HG02938 (cell line): ENCODE measurements around the gene TDRD9.
"Not testable (repeated sequence)": the region's sequence is repeated elsewhere in the genome, so short reads cannot be mapped to it uniquely, and the experiment has no call there.

Experiments used
- ATAC-seq: cut with Tn5 transposase; IDR thresholded peaks from one replicate; pipeline ENCODE4 v1.9.1; 2021; ENCODE audit warnings: mild to moderate bottlenecking, moderate library complexity; ENCODE audit not compliant: unreplicated experiment

The TDRD9 gene

DNA sequence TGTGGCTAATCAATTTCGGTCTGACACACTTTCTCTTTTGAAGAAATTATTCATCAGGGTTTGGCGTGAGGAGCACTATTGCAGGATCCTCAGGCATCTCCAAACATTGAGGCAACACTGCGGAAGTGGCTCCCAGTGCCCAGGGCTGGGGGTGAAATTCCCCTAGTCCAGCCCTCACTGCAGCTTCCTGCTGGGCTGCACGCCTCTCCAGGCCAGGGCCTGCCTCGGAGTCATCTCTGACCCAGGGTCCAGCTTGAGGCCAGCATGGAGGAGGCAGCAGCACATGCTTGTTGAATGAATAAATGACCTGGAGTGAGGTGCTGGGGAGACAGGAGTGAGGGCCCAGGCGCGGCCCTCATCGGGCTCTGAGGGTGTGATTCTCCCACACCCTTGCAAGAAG, 36.0 kb upstream of the TDRD9 start:
- no peak for ATAC-seq

DNA sequence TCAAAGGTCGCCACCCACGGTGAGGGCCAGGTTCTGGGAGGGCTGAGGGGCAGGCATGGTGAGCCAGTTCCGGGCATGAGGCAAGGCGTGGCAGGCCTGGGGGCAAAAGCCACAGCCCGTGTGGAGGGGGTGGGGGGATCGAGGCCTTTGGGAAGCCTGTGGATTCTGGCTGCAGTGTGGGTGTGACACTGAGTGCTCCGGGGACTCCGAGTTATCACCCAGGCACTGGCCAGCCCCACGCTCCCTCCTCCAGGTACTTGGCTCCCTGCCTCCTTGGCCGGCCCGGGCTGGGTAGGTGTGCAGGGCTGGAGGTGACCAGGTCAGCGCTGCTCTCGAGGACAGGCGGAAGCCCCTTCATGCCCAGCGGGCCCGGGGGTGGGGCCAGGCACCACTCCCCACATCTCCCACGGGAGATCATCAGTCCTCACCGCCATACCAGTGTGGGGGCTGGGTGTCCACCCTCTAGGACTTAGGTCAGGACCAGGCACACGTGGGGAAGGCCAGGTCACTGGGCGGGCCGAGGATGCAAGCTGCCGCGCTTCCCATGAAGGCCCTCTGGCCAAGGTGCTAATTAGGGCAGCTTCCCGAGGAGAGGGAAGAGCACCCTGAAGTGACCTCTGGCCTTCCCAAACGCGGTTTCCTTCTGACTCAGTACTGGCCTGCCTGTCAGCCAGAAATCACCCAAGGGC, 34.1 kb upstream of the TDRD9 start:
- ATAC-seq = no peak

DNA sequence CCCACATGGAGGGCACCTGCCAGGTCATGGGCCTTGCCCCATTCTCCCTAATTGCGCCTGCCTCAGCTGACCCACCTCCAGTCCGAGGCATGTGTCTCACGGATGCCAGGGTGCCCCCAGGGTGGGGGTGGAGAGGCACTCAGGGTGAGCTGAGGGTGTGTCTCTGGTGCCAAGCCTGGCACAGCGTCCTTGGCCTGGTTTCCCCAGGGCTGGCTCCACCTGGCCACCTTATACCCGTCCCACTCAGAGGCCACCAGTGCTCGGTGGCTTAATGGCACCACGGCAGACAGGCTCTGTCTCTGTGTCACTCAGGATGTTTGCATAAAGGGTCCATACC, 33.6 kb upstream of the TDRD9 start:
- ATAC-seq = no peak

DNA sequence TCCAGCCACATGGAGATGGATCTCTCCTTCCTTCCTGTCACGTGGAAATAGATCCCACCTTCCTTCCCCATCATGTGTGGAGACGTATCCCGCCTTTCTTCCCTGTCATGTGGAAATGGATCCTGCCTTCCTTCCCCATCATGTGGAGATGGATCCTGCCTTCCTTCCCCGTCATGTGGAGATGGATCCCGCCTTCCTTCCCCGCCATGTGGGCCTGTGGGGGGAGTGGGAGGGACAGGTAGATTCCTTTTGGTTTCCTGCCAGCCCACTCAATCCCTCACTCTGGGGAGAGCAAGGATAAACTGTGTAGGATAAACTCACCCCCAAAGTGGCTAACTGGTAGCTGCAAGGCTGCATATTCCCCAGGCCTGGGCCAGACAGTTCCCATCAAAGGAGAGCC, 31.7 kb upstream of the TDRD9 start:
- no peak for ATAC-seq

DNA sequence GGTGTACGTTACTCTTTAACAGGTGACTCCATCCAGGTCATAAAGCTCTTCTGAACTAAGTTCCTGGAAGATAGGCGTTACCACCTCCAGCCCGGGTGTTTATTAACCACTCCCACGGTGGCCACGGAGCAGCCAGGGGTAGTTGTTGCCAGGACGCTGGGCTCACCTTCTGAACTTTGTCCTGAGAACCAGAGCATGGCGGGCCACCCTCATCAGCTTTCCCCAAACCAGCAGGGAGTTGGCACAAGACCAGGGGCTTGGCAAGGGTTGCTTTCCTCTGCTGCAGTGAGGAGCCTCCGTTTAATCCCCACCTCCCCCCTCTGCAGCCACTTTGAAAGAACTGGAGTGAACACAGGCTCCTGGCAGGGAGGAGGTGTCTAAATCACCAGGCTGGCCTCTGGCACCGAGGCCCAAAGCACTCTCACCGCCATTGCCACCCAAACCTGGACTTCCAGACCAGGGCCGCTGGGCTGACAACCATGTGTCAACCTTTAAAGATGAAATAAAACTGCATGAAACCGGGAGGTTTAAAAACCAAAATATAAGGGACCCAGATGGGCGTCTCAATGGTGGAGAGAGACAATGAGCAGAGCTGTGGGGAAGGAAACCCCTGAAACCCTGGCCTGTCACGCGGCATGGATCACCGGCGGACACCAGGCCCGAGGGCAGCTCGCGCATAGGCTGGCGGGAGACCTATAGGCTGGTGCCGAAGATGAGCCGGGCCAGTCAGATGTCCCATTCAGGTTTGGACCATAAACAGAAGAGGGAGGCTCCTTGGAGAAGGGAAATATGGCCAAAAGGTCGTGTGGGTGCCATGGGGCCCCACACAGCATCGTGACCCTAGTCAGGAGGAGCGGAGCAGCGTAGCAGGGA, 30.9 kb upstream of the TDRD9 start:
- ATAC-seq = no peak

DNA sequence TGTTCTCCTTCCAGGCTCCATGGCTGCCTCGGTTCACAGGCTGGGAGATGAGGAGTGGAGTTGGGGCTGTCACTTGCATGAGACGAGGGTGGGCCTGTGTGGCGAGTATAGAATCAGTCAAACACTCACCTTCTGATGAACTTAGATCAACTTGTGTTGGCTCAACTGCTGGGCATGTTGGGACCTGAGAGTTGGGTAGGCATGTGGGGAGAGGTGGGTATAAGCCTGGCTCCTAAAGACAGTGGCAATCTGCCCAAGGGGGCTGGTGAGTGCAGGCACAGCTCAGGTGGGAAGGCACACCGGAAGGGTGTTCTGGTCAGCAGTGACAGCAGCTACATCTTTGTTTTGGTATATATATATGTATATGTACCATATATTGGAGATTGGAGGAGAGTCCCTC, 30.1 kb upstream of the TDRD9 start:
- ATAC-seq = no peak

DNA sequence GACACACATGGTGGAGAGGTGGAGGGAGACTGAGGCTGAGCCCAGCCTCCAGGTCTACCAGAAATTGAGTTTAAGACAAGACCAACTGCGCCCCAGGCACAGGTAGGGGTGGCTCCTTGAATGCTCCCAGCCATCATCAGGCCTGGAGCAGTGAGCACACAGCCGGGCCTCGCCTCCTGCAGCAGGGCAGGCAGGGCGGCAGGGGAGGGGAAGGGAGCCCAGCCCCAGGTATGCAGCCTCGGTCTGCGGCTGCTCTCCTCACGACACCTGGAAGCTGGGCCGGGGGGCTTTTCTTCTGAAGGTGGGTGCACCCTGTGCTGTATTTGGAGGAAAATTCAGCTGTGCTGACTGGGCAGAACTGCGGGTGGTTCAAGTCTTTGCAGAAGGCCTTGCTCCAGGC, 29.5 kb upstream of the TDRD9 start:
- ATAC-seq = no peak

DNA sequence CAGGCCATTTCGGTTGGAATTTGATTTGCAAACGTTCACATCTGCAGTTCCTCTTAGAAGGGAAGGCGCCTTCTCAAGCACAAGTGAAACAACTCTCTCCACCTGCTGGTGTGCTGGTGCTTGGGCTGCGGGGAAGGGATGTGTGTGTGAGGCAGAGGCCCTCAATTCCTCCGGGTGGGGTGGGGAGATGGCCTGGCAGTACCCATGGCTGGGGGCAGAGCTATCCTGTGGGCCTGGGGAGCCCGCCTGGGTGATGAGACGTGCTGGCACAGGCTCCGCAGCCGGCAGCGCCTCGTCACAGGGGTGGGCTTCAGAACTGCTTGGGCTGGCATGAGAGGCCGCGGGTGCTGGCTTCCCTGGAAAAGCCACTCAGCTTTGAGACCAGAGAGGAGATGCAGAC, 28.9 kb upstream of the TDRD9 start:
- ATAC-seq = no peak

DNA sequence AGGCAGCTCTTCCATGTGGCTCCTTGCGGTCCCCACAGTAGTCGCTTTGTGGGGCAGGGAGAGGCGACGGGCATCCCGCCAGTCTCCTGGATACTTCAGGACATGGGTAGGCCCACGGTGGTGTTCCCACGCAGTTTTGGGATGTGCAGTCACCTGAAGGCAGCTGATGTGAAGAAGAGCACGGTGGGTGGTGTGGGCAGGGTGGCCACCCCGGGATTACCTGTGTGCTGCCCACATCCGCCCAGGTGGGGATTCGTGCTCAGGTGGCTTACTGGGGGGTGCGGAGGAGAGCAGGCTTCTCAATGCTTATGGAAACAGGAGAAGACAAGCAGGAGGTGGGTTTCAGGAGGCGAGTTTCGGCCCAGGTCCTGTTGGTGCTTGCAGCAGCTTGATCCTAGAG, 28.4 kb upstream of the TDRD9 start:
- ATAC-seq = no peak

DNA sequence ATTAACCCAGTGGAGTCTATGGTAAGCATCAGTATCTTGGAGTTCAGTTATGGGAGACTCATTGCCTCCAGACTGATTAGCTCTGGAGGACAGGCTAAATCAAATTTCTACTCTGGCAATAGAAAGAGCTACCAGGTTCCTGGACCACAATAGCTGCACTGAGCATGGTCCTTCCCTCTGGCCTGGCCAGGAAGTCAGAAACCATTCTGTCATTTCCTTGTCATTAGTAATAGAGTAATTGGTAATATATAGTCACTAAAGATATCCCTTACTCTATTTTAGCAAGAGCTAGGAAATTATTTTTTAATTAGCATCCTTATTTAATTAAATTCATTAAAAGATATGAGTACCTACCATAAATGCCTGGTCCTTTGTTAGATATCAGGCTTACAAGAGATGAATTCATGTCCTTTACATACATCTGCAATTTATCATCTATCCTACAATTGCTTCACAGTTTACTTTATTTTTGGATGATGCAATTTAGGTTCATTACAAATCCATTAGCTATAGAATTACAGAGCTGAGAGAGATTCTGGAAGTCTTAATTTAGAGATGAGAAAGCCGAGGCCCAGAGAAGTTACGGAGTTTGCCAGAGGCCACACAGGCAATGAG, 23.7 kb upstream of the TDRD9 start:
- no peak for ATAC-seq

DNA sequence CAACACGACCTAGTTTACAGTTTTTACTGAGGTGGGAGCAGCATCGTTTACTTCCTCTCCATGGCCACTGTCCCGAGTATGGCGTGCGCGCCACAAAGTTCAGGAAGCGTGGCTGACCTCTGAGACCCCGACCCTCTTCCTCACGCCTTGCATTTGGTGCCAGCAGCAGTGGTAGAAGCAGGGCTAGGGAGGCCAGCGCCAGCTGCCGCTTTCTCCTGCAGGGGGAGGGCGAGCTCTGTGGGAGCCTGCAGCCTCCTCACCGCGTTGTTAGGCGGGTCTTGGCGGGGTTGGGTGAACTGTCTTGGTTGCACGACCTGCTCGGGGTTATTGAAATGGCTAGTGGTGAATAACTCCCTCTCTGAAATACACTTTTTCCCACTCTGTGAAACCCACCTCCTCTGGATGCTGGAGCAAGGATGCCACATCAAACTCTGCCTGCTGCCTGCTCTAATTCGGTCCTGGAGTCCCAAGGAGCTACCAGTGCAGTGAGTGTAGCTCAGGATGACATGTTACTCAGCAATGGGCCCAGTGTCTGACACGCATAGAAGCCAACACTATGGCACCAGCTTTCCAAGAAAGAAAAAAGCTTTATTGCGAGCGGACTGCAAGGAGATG, 22.3 kb upstream of the TDRD9 start:
- no peak for ATAC-seq

DNA sequence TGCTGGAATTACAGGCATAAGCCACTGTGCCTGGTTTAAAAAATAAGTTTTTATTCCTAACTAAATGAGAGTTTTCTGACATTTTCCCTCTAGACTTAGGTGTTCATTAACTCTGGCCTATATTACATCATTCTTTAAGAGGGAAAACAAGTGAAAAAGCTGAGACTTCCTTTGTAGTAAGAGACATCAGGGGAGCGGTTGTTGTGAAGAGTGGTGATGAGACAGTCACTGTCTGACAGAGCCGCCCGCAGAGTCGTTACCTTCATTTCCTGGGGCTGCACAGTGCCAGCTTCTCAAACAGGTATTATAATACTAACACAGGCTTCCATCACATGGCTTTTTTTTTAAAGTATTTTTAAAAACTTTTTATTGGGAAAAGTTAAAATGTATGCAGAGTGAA, 19.7 kb upstream of the TDRD9 start:
- ATAC-seq = no peak

DNA sequence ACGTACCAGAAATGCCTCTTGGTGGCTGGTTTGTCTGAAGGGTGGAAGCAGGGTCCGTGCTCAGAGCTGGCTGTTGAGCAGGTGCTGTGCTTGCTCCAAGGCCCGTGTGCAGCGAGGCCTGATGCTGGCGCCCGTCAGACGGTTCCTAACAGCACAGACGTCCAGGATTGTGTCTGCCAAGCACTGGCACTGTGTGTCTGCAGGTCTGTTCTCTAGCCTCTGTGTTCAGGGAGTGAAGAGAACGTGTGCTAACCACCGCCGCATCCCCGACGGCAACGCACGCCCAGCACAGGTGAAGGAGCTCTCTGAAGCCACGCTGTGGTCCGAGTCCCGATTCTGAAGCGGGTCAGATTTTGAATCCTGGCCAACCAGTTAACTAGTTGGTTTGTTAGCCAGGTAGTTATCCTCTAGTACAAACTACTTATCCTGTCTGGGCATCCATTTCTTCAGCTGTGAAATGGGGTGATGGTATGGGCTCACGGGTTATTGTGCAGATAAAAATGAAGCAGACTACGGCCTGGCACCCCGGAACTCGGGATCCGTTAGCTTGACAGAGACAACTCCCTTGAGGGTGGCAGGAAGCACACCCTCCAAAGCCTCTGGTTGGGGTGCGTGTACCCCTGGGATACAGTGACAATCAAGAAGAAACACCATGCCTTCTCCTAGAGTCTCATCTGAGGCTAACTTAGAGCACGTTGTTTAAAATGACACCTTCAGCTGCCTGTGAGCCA, 18.6 kb upstream of the TDRD9 start:
- ATAC-seq = no peak

DNA sequence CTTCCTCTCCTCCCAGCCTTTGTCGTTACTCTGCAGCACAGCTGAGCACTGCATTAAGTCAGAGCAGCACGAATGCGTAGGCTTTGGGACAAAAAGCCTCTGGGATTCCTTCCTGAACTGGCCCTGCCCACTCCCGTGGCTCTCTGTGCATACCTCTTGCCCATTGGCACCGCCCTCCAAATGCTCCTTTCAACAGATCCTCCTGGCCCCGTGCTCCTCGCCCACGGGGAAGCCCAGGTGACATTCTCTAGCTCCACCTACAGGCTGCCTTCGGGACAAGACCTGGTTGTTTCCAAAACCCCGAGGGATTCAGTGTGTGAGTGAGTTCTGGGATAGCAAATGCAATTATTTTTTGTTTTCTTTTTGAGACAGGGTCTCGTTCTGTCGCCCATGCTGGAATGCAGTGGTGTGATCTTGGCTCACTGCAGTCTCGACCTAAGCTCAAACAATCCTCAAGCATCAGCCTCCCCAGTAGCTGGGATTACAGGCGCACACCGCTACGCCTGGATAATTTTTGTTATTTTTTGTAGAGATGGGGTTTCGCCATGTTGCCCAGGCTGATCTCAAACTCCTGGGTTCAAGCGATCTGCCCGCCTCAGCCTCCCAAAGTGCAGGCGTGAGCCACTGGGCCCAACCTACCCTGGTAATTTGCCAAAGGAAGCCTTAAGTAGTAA, 17.9 kb upstream of the TDRD9 start:
- no peak for ATAC-seq

DNA sequence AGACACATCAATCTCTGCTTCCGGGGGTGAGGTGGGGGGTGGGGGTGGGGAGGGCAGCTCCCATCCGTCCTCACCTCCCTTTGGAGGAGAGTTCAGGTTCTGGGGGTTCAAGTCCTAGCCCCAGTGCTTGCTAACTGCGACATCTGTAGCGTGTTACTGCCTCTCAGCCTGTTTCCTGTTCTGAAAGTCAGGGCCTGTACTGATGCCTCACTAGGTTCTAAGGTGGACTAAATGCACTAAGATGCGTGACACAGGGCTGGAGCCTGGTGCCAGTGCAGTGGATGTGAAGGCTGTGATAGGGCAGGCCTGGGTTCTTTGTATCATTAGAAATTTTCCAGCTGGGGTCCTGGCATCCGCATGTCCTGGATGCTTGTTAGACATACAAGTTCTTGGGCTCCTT, 17.3 kb upstream of the TDRD9 start:
- ATAC-seq = no peak

DNA sequence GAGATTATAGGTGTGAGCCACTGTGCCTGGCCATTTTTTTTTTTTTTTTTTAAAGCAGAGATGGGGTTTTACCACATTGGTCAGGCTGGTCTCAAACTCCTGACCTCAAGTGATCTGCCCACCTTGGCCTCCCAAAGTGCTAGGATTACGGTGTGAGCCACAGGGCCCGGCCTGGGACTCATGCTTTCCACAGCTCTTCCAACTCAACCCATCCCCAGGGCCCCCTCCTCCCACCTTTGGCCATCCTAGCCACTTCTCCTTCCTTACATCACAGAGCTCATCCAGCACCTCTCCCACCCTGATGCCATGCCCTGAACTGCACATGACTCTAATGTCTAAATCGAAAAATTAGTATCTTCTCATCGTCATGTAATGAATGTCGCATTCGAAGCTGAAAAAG, 12.6 kb upstream of the TDRD9 start:
- no peak for ATAC-seq

DNA sequence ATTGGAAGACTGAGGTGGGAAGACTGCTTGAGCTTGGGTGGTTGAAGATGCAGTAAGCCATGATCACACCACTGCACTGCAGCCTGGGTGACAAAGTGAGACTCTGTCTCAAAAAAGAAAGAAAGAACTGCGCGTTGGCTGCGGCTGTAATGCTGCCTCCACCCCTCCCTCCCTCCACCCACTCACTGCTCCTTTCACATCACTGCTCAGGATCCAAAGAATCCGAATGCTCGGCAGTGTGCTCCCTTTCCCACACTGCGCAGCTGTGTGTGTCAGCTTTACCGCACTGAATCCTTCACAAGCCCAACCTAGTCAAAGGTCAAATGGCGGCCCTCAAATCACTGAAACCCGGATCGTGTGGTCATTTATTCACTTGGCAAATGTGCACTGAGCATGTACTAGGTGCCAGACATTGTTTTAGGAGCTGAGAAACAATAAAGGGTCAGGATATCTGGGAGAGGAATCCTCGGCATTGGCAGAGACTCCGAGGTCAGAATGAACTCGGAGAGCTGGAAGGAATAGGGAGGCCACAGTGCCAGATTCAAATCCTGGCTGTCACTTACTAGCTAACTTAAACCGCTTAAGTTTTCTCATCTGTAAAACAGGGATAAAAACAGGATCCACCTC, 11.5 kb upstream of the TDRD9 start:
- no peak for ATAC-seq

DNA sequence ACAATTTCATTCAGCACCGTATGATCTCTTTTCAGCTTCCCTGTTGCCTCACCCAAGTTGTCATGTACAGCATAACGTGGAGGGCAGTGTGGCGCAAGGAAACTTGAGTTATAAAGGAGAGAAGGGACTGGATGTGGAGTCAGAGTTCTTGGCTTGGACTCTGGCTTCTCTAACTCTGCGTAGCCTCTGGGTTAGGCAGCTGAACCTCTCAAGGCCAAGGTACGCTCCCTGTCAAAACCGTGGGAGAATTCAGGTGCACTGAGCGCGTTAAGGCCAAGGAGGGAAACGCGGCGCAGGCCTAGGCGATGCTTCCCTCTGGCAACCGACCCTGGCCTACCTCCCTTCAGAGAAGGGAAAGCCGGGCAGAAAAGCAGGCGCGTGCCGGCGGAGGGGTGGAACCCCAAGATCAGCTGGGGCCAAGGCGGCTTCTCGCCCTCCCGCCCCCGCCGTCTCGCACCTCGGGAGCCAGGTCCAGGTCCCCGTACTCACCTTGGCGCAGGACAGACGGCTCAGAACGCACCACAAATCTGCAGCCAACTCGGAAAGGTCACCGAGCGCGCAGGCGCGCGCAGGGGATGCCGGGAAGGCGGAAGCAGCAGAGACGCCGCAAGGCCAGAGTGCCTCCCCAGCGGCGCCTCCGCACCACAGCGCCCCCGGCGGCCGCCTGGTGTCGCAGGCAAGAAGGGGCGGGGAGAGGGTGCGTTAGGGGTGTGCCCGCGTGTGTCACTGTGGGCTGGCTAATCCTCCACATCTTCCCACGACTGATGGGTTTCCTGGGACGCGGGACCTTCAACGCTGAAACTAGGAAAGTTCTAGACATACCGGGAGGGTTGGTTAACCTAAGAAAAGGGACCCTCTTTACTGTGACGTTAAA, 7.0 kb upstream of the TDRD9 start:
- ATAC-seq = peak; percentile 86

DNA sequence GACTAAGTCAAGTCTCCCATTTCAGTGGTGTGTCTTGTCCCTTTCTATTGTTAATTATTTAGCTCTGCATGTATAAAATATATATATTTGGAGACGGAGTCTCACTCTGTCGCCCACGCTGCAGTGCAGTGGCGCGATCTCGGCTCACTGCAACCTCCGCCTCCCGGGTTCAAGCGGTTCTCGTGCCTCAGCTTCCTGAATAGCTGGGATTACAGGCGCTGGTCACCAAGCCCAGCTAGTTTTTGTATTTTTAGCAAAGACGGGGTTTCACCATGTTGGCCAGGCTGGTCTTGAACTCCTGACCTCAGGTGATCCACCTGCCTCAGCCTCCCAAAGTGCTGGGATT, 6.4 kb upstream of the TDRD9 start:
- not testable (repeated sequence) for ATAC-seq
